GM10266 (cell line): Measurements from ENCODE around the gene CETP.
"Not testable (repeated sequence)": the region's sequence is repeated elsewhere in the genome, so short reads cannot be mapped to it uniquely, and the experiment has no call there.

ENCODE experiments used
- DNase-seq: peaks from one replicate; pipeline ENCODE4 v3.0.0; 2012; ENCODE audit errors: extremely low spot score
- CTCF ChIP-seq: IDR thresholded peaks from 2 replicates; pipeline ENCODE4 v1.5.1; 2012; ENCODE audit warnings: mild to moderate bottlenecking, low read depth; ENCODE audit not compliant: control insufficient read depth, insufficient read depth; ENCODE audit errors: missing control alignments

The CETP gene

GRCh38 chr16:56931271-56931891 is 30.4 kb upstream of the CETP start:
- no peak for TF ChIP-seq CTCF
- DNase-seq, result peak; percentile 69

GRCh38 chr16:56931892-56932720 is 29.6 kb upstream of the CETP start, which contains the start of gene HERPUD1:
HERPUD1 (plus strand) TSS chr16:56932142; CDS start chr16:56932245, 103 bp downstream.
- no peak for TF ChIP-seq CTCF
- DNase-seq, result peak; percentile 97

GRCh38 chr16:56932721-56933619 is 28.8 kb upstream of the CETP start:
- TF ChIP-seq CTCF, result no peak
- DNase-seq, result peak; percentile 43

GRCh38 chr16:56933828-56934598 is 27.7 kb upstream of the CETP start:
- no peak for DNase-seq
- TF ChIP-seq CTCF, result no peak

GRCh38 chr16:56934599-56935145 is 27.1 kb upstream of the CETP start:
- DNase-seq, result not testable (repeated sequence)

- TF ChIP-seq CTCF, result no peak
- DNase-seq, result no peak
Observed at GRCh38 chr16:56935201-56935600, 26.5 kb upstream of the CETP start.
